GM08714 (cell line): ENCODE data around the gene C4BPB.

ENCODE experiments used
- H3K4me3 ChIP-seq: fragments of 200-500 bp; sonication (Bioruptor generic); 2 replicates; pipeline ENCODE4 v1.5.1; 2014; ENCODE audit warnings: mild to moderate bottlenecking, low read length, inconsistent platforms
- ZNF274 ChIP-seq: IDR thresholded peaks from 2 replicates; pipeline ENCODE4 v1.6.1; 2012; ENCODE audit warnings: mild to moderate bottlenecking, low read depth, low read length

Gene C4BPB

GRCh38 chr1:207124389-207124788, 35.7 kb downstream of the C4BPB start:
- TF ChIP-seq ZNF274 = no peak
- no peak overlapping the region for H3K4me3 ChIP-seq

DNA sequence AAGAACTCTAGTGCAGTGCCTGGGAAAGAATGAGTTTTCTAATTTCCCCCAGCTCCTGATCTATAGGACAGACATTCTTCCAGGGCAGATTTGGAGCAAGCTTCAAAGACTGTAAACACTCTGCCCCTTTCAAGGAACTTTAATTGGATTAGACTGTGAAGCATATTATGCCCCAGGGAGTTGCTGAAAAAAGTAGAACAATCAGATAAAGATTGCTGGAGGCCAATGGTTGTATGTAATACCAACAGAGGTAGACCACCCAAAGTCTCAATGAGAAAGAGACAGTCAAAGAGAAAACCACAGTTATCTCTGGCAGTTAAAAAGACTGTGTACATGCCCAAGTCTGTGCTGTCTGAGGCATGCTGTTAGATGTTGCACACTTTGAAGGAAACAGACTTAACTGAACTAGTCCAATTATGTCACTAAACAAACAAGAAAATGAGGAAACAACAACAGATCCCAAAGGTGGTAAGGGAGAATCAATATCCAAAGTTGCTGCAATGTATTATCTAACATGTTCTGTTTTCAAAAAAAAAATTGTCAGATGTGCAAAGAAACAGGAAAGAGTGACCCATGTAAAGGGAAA, 39.8 kb downstream of the C4BPB start:
- no peak for TF ChIP-seq ZNF274
- no peak overlapping the region for H3K4me3 ChIP-seq

- no peak for TF ChIP-seq ZNF274
- H3K4me3 ChIP-seq = no peak overlapping the region
Measured at GRCh38 chr1:207129053-207129452, 40.4 kb downstream of the C4BPB start.

- no peak for TF ChIP-seq ZNF274
- H3K4me3 ChIP-seq = no peak overlapping the region
Measured at GRCh38 chr1:207130252-207131036, 41.8 kb downstream of the C4BPB start.

GRCh38 chr1:207131163-207131562, 42.5 kb downstream of the C4BPB start:
- no peak overlapping the region for H3K4me3 ChIP-seq
- no peak for TF ChIP-seq ZNF274

GRCh38 chr1:207134581-207134980, 45.9 kb downstream of the C4BPB start:
- TF ChIP-seq ZNF274 = no peak
- no peak overlapping the region for H3K4me3 ChIP-seq

GRCh38 chr1:207139616-207140015, 51.0 kb downstream of the C4BPB start:
- no peak for TF ChIP-seq ZNF274
- H3K4me3 ChIP-seq = no peak overlapping the region

DNA sequence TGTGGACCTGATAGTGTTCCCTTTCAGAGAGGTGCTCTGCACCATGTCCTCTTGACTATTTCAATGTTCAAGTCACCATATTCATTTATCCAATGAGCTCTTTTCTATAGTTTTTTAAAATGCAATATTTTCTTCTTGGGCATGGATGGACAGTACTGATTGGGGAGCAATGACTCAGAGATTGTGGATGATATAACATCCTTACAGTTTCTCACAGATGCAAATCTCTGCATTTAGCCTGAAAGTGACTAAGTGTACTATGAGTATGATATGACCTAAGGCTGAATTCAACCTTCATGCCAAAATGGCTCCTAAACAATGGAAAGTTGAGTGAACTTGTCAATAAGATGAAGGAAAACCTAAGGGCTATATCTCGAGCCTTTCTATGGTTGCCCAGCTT, 51.9 kb downstream of the C4BPB start:
- H3K4me3 ChIP-seq = no peak overlapping the region
- TF ChIP-seq ZNF274 = no peak

- no peak overlapping the region for H3K4me3 ChIP-seq
- TF ChIP-seq ZNF274 = no peak
Measured at GRCh38 chr1:207145401-207146058, 56.9 kb downstream of the C4BPB start.
